DMS114 treated with DMSO at 0.1 percent for 48 hours (cell line): Measurements from ENCODE around the gene RAD9A.

Experiments used
- DNase-seq: peaks from one replicate; lab custom pipeline; 2025; ENCODE audit not compliant: unreplicated experiment; lab: John Stamatoyannopoulos, UW

The RAD9A gene

GRCh38 chr11:67408437-67409200 is 16.8 kb downstream of the RAD9A start:
- no peak for DNase-seq

- no peak for DNase-seq
Measured at GRCh38 chr11:67409261-67409666, 17.5 kb downstream of the RAD9A start.

GRCh38 chr11:67409781-67410368 is 18.1 kb downstream of the RAD9A start:
- no peak for DNase-seq

GRCh38 chr11:67410369-67410831 is 18.6 kb downstream of the RAD9A start:
- no peak for DNase-seq

- no peak for DNase-seq
Measured at GRCh38 chr11:67410984-67411784, 19.4 kb downstream of the RAD9A start.

GRCh38 chr11:67411785-67412152 is 20.0 kb downstream of the RAD9A start:
- DNase-seq: no peak

- no peak for DNase-seq
Measured at GRCh38 chr11:67412495-67413179, 20.9 kb downstream of the RAD9A start.

GRCh38 chr11:67413266-67413849 is 21.6 kb downstream of the RAD9A start:
- no peak for DNase-seq

- no peak for DNase-seq
Measured at GRCh38 chr11:67415501-67416304, 23.9 kb downstream of the RAD9A start, which contains the start of gene CARNS1. TSS of gene CARNS1 (plus strand) at chr11:67415678. CDS start at chr11:67416200, 522 bp downstream.

GRCh38 chr11:67416416-67417335 is 24.9 kb downstream of the RAD9A start:
- no peak for DNase-seq

GRCh38 chr11:67417425-67417824 is 25.6 kb downstream of the RAD9A start:
- DNase-seq: no peak

GRCh38 chr11:67418476-67419281 is 26.9 kb downstream of the RAD9A start:
- no peak for DNase-seq

- DNase-seq: no peak
Measured at GRCh38 chr11:67419325-67420049, 27.7 kb downstream of the RAD9A start.

GRCh38 chr11:67420147-67420645 is 28.4 kb downstream of the RAD9A start:
- DNase-seq: no peak

- DNase-seq: peak; percentile 92
Measured at GRCh38 chr11:67420646-67421429, 29.1 kb downstream of the RAD9A start.

GRCh38 chr11:67421430-67422031 is 29.7 kb downstream of the RAD9A start:
- no peak for DNase-seq
